Mucosa of stomach (tissue), 1 donor: Measurements from ENCODE around the gene HAP1.
"Not testable (repeated sequence)": the region's sequence is repeated elsewhere in the genome, so short reads cannot be mapped to it uniquely, and the experiment has no call there.

Source experiments
- H3K27me3 ChIP-seq: one replicate; pipeline ENCODE4 v1.7.0; 2013; ENCODE audit warnings: mild to moderate bottlenecking, low read length; ENCODE audit not compliant: control insufficient read depth, insufficient read depth
- H3K36me3 ChIP-seq: one replicate; pipeline ENCODE4 v1.7.0; 2013; ENCODE audit warnings: low read length; ENCODE audit not compliant: control insufficient read depth, insufficient read depth
- H3K4me1 ChIP-seq: one replicate; pipeline ENCODE4 v1.7.0; 2013; ENCODE audit warnings: mild to moderate bottlenecking, low read length; ENCODE audit not compliant: control insufficient read depth, insufficient read depth
- H3K4me3 ChIP-seq: one replicate; pipeline ENCODE4 v1.7.0; 2013; ENCODE audit warnings: low read length
- H3K9ac ChIP-seq: one replicate; pipeline ENCODE4 v1.7.0; 2013; ENCODE audit warnings: mild to moderate bottlenecking, low read length, moderate library complexity
- H3K9me3 ChIP-seq: one replicate; pipeline ENCODE4 v1.7.0; 2013; ENCODE audit warnings: mild to moderate bottlenecking, low read length, moderate library complexity; ENCODE audit not compliant: control insufficient read depth
- donor health status: Pancreatic carcinoma.

Gene HAP1

GRCh38 chr17:41682631-41683030 is 51.8 kb downstream of the HAP1 start:
- Histone ChIP-seq H3K27me3 (no peaks in the 10 kb centered on the region), H3K4me3 (no peak overlapping the region), H3K36me3 (no peaks in the 10 kb centered on the region), H3K9me3 (no peaks in the 10 kb centered on the region), H3K4me1 (peaks cover 5% of the 10 kb centered on the region), H3K9ac (no peak overlapping the region)

- no peaks in the 10 kb centered on the region for H3K27me3 ChIP-seq
- H3K9ac ChIP-seq = no peak overlapping the region
- H3K4me1 ChIP-seq = peaks cover 5% of the 10 kb centered on the region
- H3K9me3 ChIP-seq = no peaks in the 10 kb centered on the region
- no peaks in the 10 kb centered on the region for H3K36me3 ChIP-seq
- H3K4me3 ChIP-seq = no peak overlapping the region
Measured at GRCh38 chr17:41681776-41682175, 52.7 kb downstream of the HAP1 start.

- peaks cover 11% of the 10 kb centered on the region for H3K4me1 ChIP-seq
- no peaks in the 10 kb centered on the region for H3K9me3 ChIP-seq
- no peak overlapping the region for H3K9ac ChIP-seq
- no peak overlapping the region for H3K4me3 ChIP-seq
- no peaks in the 10 kb centered on the region for H3K27me3 ChIP-seq
- no peaks in the 10 kb centered on the region for H3K36me3 ChIP-seq
Measured at GRCh38 chr17:41680426-41681040, 53.9 kb downstream of the HAP1 start.

- Histone ChIP-seq H3K4me3 (no peak overlapping the region), H3K36me3 (no peaks in the 10 kb centered on the region), H3K27me3 (no peaks in the 10 kb centered on the region), H3K4me1 (peaks cover 11% of the 10 kb centered on the region), H3K9ac (no peak overlapping the region), H3K9me3 (no peaks in the 10 kb centered on the region)
Measured at GRCh38 chr17:41679740-41680425, 54.6 kb downstream of the HAP1 start.

- Histone ChIP-seq H3K4me3 (peak overlapping the region; percentile 33), H3K9ac (peak overlapping the region; percentile 46), H3K4me1 (peaks cover 11% of the 10 kb centered on the region), H3K9me3 (no peaks in the 10 kb centered on the region), H3K36me3 (no peaks in the 10 kb centered on the region), H3K27me3 (no peaks in the 10 kb centered on the region)
Measured at GRCh38 chr17:41678907-41679739, 55.3 kb downstream of the HAP1 start.

GRCh38 chr17:41678411-41678906 is 56.0 kb downstream of the HAP1 start:
- Histone ChIP-seq H3K27me3 (no peaks in the 10 kb centered on the region), H3K9me3 (no peaks in the 10 kb centered on the region), H3K9ac (peak overlapping the region; percentile 46), H3K36me3 (no peaks in the 10 kb centered on the region), H3K4me3 (peak overlapping the region; percentile 33), H3K4me1 (peaks cover 11% of the 10 kb centered on the region)

DNA sequence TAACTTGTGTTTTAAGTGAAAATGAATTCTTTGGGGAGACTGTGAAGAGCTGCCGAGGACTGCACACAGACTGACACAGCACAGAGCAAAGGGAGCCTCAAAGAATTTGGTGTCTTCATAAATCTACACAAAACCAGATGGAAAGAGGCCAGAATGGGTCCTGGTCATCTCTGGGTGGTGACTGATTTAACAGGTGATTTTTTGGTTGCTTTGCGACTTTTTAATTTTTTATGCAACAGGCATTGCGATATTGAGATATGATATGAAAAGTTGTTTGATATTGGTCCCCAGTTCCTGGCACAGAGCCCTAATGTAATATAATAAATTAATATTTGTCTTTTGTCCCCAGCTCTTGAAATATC is 58.4 kb downstream of the HAP1 start:
- no peak overlapping the region for H3K4me3 ChIP-seq
- no peaks in the 10 kb centered on the region for H3K27me3 ChIP-seq
- H3K4me1 ChIP-seq = peaks cover 11% of the 10 kb centered on the region
- H3K9me3 ChIP-seq = no peaks in the 10 kb centered on the region
- no peaks in the 10 kb centered on the region for H3K36me3 ChIP-seq
- no peak overlapping the region for H3K9ac ChIP-seq

- not testable (repeated sequence) for H3K9ac ChIP-seq, H3K36me3 ChIP-seq, H3K4me3 ChIP-seq, H3K27me3 ChIP-seq, H3K9me3 ChIP-seq
- H3K4me1 ChIP-seq = peaks cover 11% of the 10 kb centered on the region
Measured at GRCh38 chr17:41675157-41676057, 59.0 kb downstream of the HAP1 start.
